VCaP (cell line): ENCODE measurements around the gene FCHSD2.
A peak's percentile ranks its signal among the peaks of the same experiment; 100 is the strongest.

ENCODE experiments used
- H3K27ac ChIP-seq: fragments of 450-650 bp; 2 replicates; pipeline ENCODE4 v1.5.1; 2017
- TF ChIP-seq, protein P1 (sequence below): fragments of 450-650 bp; conservative IDR thresholded peaks from 2 replicates; pipeline ENCODE4 v1.5.1; 2017; ENCODE audit warnings: mild to moderate bottlenecking, moderate library complexity

Gene FCHSD2

DNA sequence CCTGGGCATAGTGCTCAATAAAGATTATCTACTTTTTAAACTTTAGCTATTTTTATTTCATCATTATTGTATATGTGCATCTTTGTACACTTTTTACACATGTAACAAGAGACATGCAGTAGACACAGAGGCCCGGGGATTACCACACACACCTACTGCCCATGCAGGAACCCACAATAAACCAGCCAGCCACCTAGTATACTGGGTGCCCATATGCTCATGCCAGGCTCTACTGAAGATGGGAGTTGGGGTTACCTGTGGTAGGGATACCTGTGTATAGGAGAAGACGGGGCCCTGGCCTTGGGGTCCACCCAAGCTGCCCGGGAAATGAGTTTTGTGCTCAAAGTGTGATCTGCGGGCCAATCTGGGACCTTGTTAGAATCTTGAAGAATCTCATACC lies 44.8 kb upstream of the FCHSD2 start:
- H3K27ac ChIP-seq: no peak overlapping the region
- TF ChIP-seq, protein P1, sequence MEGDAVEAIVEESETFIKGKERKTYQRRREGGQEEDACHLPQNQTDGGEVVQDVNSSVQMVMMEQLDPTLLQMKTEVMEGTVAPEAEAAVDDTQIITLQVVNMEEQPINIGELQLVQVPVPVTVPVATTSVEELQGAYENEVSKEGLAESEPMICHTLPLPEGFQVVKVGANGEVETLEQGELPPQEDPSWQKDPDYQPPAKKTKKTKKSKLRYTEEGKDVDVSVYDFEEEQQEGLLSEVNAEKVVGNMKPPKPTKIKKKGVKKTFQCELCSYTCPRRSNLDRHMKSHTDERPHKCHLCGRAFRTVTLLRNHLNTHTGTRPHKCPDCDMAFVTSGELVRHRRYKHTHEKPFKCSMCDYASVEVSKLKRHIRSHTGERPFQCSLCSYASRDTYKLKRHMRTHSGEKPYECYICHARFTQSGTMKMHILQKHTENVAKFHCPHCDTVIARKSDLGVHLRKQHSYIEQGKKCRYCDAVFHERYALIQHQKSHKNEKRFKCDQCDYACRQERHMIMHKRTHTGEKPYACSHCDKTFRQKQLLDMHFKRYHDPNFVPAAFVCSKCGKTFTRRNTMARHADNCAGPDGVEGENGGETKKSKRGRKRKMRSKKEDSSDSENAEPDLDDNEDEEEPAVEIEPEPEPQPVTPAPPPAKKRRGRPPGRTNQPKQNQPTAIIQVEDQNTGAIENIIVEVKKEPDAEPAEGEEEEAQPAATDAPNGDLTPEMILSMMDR: no peak

DNA sequence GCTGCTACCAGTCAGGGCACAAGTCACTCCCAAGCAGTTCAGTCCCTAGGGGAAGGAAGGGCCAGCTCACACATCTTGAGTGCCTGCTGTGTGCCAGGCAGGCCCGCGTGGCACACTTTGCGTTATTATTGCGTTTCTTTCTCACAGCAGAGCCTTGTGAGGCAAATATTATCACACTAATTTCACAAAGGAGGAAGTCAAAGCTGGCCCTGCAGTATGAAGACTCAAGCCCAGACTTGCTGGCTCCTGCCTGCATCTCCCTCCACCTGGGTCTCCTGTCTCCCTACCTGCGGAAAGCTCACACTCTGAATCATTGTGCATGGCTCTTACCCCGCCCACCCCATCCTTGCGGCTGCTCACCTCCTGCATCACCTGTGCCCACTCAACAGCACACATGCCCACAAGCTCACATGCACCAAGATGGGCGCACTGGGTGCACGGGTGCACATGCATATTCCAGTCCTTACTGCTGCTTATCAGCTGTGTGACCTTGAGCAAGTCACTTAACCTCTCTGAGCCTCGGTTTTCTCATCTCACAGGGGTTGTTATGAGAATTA lies 44.3 kb upstream of the FCHSD2 start:
- TF ChIP-seq, protein P1: no peak
- no peak overlapping the region for H3K27ac ChIP-seq

DNA sequence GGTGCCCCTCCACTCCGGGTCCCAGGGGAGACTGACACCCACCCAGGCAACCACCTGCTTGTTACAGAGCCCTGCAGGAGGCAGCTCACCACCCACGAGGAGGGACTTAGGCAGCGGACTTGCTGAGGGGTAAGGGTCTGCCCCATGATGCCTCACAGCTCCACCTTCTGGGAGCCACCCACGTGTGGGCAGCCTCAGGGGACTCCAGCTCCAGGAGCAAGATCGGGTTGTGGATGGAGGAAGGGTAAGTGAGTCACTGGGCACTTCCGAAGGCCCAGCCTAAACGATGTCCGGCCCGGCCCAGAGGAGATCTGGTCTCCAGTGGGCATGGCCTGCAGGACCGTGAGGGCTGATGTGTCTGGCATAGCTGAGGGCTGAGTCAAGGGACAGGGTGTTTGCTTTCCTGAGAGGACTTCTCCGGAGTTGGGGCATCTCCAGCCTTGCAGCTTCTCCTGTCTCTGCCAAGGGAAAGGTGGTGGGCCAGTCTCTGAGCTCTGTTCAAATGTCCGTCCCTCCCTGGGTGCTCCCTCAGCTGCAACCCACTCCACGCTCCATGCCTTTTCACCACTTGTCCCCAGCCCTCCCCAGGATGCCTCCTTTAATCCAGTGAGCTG lies 43.7 kb upstream of the FCHSD2 start:
- H3K27ac ChIP-seq: no peak overlapping the region
- TF ChIP-seq, protein P1: no peak

DNA sequence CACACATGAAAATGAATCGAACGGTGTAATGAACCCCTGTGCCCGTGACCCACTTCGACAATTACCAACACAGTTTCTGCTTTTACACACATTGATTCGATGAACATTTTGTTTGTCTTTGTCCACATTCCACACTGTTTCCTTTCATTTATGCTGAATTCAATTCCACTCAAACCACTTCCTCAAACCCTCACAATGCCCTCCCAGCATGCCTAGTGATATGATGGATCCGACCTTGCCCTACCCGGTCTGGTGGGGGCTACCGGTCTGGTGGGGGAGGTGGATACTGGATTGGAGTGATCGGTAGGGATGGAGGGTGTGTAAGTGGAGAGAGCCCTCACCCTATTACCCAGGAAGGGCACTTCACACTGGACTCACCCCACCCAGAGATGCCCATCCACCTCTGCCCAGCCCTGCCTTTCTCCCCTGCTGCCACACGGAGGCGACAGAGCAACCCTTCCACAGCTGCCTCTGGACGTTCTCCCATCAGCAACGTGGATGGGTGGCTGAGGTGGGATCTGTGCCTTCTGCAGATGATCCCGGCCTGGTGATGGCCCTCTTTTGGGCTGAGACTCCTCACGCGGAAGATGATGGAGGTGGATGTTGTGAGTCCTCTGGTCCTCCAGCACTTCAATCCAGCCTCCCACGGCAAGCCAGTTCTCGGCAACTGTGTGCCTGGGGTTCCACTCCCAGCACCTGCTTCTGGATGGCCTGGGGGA lies 43.0 kb upstream of the FCHSD2 start:
- TF ChIP-seq, protein P1: peak; percentile 97
- H3K27ac ChIP-seq: no peak overlapping the region

DNA sequence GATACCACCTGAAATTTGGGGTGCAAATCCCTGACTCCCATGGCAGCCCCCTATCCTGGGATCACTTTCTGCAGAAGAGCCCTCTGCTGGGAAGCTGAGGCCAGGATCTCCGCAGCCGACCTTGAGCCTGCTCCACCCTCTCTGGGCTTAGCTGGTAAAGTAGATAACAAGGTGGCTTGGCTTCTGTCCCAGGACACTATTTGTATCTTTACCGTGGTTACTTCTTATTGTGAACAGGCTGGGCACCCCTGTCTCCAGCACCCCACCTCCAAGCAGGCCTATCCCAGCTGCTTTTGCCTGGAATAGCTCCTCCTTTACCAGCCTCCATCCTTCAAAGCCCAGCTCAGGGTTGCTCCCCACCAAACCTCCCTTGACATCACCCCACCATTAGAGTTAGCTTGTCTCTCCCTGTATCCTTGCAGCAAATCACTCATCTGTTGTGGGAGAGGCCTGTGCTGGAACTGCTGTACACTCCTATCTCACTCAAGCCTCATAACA lies 40.8 kb upstream of the FCHSD2 start:
- TF ChIP-seq, protein P1: peak; percentile 64
- H3K27ac ChIP-seq: no peak overlapping the region

DNA sequence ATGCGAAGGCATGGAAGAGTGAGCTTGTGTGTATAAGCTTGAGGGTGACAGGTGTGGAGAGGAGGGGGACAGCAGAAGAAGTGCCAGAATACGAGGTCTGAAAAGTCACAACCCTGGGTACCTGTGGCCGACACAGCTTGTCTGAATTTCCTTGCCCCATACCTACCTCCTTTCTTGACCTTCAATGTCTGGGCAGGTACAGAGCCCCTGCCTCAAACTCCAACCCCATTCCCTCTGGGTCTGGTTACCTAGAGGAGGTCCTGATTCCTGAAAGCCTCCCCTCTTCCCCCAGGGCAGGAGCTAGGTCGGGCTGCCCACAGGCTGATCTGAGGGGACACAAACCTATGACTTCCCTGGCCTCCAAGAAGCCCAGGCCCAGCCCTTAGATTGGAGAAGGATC lies 36.6 kb upstream of the FCHSD2 start:
- no peak overlapping the region for H3K27ac ChIP-seq
- TF ChIP-seq, protein P1: no peak

DNA sequence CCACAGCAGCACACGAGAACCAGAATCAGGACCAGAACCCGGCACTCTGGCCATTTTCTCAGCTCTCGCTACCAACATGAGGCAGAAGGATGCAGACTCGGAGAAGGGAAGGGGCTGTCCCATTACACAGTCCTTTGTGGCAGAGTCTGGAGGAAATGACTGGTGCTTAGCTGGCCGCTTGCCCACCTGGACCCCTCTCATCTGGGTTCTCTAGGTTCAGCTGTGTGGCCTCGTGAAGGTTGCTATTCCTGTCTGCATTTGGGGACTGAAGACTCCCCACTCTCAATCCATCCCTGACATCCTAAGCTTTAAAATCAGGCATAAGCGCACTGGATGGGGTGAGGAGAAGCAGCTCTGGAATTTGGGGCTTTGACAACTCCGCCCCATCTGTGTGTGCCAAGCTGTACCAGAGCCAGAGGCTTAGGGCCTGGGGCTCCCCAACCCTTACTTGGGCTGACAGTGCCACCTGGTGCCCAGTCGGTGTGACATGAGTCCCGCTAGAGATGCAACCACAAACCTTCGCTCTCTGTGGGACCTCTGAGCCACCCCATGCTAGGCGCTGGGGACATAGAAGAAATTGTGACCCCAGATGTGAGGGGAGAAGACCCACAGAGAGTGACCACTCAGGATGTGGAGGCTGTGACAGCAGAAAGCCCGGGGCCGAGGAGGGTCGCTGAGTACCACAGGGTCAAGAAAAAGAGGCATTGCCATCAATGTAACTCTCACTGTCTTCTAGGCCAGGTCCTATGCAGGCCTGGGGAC lies 35.8 kb upstream of the FCHSD2 start:
- H3K27ac ChIP-seq: no peak overlapping the region
- TF ChIP-seq, protein P1: peak; percentile 87
